T1000 (cell line): ENCODE results near the gene CENPO.

Source experiments
- DNase-seq: peaks from one replicate; lab custom pipeline; 2025; ENCODE audit warnings: mixed read lengths; lab: John Stamatoyannopoulos, UW

CENPO gene

GRCh38 chr2:24861500-24861899, 68.3 kb downstream of the CENPO start:
- DNase-seq: no peak

- DNase-seq: no peak
These were observed 70.4 kb downstream of the CENPO start for GRCh38 chr2:24863641-24864040.

- DNase-seq: no peak
These were observed 73.7 kb downstream of the CENPO start for GRCh38 chr2:24866946-24867345.

- no peak for DNase-seq
These were observed 77.2 kb downstream of the CENPO start for GRCh38 chr2:24870440-24870839.

- no peak for DNase-seq
These were observed 77.9 kb downstream of the CENPO start for GRCh38 chr2:24870891-24871705.

- no peak for DNase-seq
These were observed 78.7 kb downstream of the CENPO start for GRCh38 chr2:24871852-24872333.
